Measurements from ENCODE around the gene WASF2.

GRCh38 chr1:27503844-27504587 lies 14.0 kb upstream of the WASF2 start:
- no peak for TF ChIP-seq REST (IDR thresholded peaks at IDR 0.05; ENCODE audit: borderline replicate concordance)
- no peak for TF ChIP-seq CTCF (IDR thresholded peaks at IDR 0.05; ENCODE audit: poor library complexity, severe bottlenecking)
- TF ChIP-seq EP300 (conservative IDR thresholded peaks at IDR 0.05; ENCODE audit: poor library complexity, severe bottlenecking), result no peak
- no peak for TF ChIP-seq POLR2AphosphoS5 (IDR thresholded peaks at IDR 0.05)
- no peak for TF ChIP-seq TAF1 (IDR thresholded peaks at IDR 0.05; ENCODE audit: low read depth)
